HG02981 (cell line): ENCODE results near the gene SPNS2.

Source experiments
- ATAC-seq: cut with Tn5 transposase; IDR thresholded peaks from one replicate; pipeline ENCODE4 v1.9.1; 2021; ENCODE audit warnings: mild to moderate bottlenecking, moderate library complexity; ENCODE audit not compliant: unreplicated experiment

Gene SPNS2

DNA sequence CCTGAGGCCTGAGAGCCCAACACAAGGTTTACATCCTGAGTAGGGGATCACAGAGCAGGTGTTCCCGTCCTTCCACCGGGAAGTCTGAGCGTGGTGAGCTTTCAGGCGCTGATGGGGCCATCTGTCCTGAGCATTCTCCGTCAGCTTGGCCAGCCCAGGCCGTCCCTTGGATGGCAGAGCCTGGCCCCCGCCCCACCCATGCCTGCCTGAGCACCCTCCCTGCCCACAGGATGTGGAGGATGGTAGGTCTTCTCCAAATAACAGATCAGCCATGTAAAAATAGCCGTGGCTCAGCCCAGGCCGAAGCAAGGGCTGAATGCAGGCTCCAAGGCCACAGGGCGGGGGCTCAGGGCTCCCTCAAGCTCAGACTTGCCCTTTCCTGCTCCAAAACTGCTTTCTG lies 20.2 kb downstream of the SPNS2 start:
- no peak for ATAC-seq

DNA sequence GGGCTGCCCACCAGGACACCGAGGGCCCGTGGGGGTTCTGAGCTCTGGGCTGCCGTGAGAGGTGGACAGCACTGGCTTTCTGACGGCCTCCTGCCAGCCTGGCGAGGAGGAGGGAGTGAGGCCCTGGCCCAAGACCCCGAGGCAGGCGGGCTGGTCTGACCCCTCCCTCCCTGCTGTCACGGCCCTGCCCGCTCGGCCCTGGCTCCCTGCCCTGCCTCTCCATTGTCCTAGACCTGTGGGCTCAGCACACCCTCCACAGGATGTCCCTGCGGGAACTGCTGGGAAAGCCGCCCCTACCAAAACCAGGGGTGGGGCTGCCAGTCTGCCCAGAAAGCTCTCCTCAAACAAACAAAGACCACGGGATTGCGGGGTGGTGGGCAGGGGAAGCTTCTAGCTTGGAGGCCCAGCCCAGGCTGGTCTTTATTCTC lies 20.7 kb downstream of the SPNS2 start:
- no peak for ATAC-seq

DNA sequence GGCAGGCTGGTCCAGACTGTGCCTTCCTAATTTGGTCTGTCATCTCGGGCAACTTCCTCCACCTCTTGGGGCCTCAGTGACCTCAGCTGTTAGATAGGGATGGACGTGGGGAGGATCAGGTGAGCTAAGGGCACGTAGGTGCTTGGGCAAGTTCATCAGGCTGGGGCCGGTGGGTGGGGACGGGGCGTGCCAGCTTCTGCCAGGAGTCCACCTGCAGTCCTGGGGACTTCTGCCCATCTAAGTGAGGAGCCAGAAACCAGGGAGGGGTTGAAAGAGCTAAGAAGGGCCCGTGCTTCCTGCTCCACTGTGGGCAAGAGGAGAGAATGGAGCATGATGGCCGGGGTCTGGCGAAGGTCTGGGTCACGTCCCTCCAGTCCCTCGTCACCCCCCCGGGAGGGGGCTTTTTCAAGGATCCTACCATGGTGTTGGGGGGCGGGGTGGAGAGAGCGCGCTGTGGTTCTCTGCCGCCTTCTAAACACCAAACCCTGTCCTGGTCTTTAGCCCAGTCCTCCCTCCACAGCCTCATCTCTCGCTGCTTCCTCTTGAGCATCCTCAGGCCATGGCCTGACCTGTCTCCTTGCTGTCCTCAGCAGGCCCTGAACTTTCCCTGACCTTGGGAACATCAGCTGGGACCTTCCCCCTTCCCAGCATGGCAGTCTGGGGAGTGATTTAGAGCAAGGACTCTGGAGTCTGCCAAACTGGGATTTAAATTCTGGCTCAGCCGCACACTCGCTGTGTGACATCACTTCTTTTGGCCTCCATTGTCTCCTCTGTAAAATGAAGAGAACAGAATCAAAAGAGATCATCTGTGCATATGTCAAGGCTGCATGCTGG lies 21.6 kb downstream of the SPNS2 start:
- ATAC-seq = no peak

DNA sequence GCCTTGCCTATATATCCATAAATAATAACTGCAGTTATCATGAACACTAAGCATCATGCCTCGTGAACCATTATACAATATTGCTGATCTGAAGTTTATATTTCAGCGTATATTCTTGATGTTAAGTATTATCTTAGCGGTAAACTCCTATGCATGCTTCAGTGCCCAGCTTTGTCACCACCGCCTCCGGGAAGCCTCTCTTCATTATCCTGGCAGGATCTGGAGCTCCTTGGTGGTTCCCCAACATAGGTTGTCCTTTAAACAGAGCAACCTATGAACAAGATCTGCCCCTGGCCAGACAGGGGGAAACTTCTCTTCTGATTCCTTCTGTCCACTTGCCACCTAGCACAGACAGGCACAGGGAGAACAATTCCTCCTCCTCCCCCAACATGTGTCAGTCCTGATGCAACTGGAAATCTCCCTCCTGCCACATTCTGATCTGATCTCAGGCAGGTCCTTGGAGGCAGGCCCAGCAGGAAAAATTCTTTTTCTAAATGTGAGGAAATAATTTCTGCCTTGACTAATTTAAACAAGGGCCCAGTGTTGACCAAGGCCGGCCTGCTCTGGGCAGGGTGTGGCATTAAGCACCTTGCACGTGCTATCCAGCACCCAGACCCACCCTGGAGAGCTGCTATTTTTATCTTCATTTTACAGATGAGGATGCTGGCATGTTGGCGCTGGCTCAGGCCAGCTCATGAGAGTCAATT lies 22.4 kb downstream of the SPNS2 start:
- no peak for ATAC-seq

DNA sequence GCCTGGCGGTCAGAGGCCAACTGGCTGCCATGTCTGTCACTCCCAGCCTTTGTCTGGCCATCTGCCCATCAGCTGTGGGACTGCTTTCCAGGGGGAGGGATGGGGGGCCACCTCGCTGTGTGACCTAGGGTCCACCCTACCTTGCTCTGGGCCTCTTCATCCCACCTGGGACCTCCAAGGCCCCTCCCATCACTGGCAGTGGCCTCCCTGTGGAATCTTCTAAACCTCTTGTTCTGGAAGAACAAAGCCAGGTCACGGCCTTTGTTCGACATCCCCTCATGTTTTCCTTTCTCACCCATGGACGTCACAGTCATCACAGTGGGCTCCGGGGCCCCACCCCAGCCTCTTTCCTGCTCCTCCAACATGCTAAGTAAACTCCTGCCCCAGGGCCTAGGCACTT lies 24.0 kb downstream of the SPNS2 start:
- no peak for ATAC-seq

DNA sequence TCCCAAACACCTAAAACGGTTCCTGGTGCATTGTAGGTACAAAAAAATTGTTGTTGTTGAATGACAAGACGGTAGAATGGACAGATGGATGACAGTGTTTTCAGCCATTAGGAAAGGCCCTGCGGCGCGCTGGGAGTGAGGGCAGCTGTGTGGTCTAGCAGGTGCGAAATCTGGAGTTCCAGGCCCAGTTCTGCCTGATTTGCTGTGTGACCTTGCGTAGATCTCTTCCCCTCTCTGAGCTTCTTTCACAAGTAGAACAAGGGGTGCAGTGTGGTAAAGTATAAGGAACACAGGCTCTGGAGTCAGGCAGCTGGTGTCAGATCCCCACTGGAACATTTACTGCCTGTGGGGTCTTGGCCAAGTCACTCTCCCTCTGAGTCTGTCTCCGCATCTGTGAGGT lies 25.3 kb downstream of the SPNS2 start:
- no peak for ATAC-seq

DNA sequence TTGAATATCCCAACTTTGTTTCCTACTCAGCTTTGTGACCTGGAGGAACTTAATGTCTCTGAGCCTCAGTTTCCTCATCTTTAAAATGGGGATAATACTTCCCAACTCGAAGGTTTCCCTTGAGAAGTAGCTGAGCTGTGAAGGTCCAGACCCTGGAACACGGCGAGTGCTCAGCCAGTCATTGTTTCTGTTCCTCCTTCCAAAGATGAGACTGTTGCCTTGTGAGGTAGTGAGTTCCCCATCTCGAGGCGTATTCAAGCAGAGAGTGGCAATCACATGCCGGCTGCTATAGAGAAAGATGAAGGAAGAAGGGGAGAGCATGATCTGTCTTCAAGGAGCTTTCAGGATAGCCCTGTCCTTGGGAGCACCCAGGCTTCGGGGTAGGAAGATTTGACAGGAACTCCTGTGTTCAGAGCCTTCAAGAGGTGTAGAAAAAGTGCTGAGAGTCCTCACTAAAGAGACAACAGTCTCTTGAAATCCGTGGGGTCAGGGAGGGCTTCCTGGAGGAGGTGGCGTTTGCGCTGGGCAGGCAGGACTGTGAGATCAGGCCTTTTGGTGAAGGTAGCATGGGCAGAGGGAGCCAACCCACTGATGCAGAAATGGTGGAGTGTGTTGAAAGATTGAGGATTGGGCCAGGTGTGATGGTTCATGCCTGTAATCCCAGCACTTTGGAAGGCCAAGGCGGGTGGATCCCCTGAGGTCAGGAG lies 27.2 kb downstream of the SPNS2 start:
- no peak for ATAC-seq

DNA sequence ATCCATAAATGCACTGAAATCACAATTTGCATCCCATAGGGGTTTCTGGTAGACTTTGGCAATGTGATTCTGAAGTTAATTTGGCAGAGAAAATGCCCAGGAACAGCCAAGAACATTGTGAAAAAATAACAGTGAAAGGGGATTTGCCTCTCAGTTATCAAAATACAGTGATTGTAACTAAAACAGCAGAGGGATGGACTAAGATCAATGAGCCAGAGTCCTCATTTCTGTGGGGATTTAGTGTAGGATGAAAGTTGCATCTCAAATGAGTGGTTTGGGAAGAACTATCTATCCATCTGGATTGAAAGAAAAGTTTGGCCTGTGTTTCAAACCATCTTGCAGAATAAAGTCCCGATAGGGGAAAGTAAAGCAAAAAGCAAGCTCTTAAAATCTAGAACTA lies 28.5 kb downstream of the SPNS2 start:
- ATAC-seq = no peak

DNA sequence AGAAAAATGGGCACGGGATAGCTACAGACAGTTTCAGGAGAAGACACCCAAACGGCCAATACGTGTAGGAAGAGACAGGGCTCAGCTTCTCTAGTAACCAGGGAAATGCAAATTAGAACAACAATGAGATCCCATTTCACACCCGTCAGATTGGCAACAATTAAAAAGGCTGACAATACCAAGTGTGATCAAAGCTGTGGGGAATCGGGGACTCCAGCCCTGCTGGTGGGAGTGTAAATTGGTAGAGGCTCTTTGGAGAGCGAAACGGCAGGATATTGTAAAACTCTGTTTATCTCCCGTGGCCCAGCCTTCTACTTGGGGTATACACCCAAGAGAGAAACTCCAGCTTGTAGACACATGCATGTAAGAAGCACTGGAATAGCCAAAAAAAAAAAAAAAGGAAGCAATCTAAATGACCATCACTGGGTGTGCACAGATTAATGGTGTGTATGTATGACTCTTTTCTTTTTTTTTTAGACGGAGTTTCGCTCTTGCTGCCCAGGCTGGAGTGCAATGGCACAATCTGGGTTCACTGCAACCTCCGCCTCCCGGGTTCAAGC lies 29.0 kb downstream of the SPNS2 start:
- ATAC-seq = no peak

DNA sequence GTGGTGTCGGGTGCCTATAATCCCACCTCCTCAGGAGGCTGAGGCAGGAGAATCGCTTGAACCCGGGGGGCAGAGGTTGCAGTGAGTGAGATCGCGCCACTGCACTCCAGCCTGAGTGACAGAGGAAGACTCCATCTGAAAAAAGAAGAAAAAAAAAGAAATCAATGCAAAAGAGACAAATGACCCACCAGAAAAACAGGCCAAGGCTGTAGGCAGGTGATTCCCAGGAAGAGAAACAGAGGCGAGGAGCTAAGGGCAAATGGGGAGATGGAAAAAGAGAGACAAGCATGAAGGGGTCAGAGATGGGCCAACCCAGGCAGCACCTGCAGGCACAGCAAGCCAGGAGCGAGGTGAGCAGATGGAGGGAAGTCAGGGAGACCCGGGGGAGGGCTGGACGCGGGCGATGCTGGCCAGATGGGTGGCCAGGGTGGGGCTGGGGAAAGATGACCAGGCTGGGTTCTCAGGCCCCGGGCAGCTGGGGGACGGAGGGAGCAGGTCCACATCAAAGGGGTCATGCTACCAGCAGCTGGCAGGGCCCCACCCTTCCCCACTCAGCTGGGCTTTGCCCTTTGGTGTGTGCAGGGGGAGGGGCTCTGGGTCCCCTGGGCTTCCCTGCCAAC lies 31.0 kb downstream of the SPNS2 start:
- ATAC-seq = no peak

DNA sequence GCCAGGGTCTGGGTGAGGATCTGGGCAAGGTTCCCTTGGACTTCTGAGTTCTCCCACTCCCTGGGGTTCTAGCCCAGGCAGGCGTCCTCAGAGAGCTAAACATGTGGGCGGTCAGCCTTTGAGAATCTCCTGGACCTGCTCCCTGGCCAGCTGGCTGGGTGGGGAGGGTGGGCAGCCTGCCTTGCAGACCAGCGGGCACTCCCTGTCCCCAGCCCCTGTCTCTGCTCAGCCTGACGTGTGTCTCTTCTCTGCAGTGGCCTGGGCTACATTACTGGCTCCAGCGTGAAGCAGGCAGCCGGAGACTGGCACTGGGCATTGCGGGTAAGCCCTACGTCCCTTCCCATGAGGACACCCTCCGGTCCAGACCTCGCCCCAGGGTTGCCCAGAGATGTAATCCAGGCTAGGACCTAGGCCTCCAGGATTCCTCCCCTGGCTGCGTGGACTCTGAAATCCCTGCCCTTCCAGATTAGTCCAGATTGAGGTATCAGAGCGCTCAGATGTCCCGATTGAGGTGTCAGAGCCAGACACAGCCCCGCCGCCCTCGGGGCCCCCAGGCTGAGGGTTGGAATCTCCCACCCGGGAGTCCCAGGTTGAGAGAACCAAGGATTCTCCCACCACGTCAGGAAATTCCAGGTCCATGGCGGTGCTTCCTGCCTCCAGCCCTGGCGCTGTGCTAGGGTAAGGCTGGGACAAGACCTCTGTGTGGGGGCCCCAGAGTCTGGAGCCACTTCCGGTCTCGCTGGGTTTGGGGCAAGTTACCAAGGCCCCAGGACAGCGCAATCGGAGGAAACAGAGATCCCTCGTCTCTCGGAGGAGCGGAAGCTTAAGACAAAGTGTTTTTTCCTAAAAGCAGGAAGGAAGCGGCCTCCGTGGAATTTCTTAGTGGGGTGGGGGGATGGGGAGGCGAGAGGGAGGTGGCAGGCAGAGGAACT lies 32.4 kb downstream of the SPNS2 start:
- ATAC-seq = no peak

DNA sequence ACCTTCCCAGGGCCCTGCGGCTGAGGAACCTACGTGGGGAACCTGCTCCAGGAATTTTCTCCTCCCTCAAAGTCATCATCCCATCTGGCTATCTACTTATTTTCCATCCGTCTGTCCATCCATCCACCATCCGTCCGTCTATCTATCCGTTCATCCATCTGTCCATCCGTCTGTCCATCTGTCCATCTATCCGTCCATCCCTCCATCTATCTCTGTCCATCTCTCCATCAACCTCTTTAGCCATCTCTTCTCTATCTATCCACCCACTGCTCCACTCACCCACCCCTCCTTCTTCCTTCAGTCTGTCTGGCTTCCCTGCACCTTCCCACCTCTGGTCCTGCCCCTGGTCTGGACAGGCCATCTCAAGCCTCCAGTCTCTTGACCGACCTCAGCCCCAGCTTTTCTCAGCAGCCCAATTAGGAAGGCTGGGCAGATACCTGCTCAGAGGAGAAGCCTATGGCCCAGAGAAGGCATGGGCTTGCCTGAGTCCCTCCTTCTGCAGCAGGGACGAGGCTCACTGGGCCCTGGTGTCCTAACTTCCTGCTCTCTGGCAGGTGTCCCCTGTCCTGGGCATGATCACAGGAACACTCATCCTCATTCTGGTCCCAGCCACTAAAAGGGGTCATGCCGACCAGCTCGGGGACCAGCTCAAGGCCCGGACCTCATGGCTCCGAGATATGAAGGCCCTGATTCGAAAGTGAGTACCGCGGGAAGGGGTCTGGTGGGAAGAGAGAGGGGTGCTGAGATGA lies 33.5 kb downstream of the SPNS2 start:
- no peak for ATAC-seq

DNA sequence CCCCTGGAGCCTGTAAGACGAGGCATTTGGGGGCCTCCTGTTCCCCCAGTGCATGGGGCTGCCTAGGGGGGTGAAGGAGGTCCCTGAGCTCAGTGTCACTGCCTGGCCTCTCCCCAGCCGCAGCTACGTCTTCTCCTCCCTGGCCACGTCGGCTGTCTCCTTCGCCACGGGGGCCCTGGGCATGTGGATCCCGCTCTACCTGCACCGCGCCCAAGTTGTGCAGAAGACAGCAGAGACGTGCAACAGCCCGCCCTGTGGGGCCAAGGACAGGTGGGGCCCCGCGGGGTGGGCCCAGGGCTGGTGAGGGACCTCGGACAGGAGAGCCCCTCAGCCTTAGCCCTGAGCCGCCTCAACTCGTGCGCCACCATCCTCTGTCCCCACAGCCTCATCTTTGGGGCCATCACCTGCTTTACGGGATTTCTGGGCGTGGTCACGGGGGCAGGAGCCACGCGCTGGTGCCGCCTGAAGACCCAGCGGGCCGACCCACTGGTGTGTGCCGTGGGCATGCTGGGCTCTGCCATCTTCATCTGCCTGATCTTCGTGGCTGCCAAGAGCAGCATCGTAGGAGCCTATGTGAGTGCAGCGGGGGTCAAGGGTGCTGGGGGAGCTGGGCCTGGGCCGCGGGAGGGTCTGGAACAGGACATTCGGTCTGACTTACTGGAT lies 34.3 kb downstream of the SPNS2 start:
- ATAC-seq = no peak

DNA sequence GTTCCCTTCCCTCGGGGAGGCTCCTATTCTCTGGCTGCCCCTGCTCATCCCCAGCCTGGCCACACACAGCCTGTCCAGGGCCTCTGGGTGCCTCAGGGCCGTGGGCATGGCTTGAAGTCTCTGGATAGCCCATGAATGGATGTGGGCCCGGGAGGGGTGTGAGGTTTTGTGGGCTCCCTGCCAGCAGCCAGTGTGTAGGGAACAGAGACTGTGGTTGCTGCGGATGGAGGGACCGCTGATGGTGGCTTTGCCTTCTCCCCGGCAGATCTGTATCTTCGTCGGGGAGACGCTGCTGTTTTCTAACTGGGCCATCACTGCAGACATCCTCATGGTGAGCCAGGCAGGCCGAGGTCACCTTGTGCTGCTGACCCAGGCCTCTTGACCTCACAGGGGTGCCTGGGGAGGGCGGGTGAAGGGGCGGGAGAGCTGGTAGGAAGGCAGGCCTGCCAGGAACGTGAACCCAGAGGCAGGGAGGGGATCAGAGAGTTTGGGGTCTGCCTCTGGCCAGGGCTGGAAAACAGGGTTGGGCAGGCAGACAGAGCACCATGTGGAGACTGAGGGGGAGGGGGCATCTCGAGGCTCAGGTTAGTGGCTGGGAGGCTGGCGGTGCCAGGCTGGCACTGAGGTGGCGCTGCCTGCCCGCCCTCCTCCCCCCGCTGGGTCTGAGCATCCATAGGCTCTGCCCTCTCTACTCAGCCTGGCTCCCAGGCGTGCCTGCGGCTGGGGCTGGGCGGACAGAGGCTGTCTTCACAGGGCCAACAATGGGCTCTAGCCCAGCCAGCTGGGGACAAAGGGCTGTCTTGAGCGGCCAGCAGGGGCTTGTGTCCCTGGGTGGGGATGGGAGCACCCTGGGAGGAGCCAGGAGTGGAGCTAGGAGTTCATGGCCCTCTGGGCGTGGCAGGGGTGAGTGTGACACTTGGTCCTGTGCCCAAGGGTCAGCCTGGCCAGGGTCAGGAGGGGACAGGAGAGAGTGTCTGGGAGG lies 35.1 kb downstream of the SPNS2 start:
- no peak for ATAC-seq

DNA sequence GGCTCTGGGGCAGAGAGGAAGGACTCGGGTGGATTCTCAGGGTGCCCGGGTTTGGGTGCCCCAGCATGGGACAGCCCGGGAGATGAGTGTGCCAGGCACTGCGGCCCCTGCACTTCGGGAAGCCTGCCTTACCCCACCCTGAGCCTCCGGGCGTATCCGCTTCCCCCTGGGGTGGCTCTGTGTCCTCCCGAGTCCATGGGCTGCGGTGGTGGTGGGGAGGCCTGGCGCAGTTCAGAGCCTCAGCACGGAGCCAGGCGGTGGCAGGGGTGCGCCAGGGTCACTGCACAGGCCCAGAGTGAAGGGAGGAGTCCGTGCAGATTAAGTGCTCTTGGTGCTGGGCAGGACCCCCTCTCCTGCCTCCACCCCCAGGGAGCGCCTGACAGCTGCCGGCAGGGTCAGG lies 35.8 kb downstream of the SPNS2 start:
- ATAC-seq = no peak

DNA sequence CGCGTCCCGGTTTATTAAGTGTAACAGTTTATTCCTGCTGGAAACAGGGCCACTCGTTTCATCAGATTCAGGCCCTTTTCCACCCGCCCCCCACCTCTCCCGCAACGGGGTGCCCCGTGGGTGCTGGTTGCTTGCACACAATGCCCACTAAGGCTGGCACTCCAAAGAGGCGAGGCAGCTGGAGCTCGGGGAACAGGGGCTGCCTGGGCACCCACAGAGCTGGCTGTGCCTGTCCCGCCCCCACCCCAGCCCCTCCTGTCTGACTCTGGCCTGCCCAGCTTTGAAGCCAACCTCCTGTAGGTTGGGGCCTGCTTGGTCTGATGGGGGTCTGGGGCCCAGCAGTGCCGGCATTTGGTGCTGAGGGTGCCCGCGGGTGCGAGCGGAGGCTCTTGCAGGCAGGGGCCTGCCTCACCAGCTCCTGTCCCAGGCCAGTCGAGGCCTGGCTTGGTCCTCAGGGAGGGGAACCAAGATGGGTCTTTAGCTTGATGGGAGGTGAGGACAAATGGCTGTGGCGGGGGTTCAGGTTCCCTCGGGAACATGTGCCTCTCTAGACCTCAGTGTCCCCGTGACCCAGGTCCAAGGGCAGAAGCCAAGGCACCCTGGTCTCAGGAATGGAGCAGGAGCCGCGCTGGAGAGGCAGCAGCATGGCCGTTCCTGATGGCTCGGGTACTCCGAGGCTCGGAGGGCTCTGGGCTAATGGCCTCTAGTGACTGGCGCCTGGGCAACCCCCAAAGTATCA lies 36.4 kb downstream of the SPNS2 start:
- no peak for ATAC-seq
